Hippocampal formation (tissue), 2 donors: ENCODE measurements around the gene C1orf216.
A peak's percentile ranks its signal among the peaks of the same experiment; 100 is the strongest.
"Not testable (repeated sequence)": the region's sequence is repeated elsewhere in the genome, so short reads cannot be mapped to it uniquely, and the experiment has no call there.

Experiments used
- DNase-seq, 2 donors: peaks; one replicate each; lab custom pipeline; 2025; lab: John Stamatoyannopoulos, UW

The C1orf216 gene

GRCh38 chr1:35718492-35719336 is at the start of gene C1orf216:
Gene C1orf216, minus strand, starts transcription at chr1:35718884. Its CDS starts 2,563 bp downstream, at chr1:35716321.
- DNase-seq: peak; percentile 64 to 66

- DNase-seq: no peak
Observed at GRCh38 chr1:35764283-35764682, 45.6 kb upstream of the C1orf216 start.

- no peak for DNase-seq
Observed at GRCh38 chr1:35763201-35763600, 44.5 kb upstream of the C1orf216 start.

- DNase-seq: no peak
Observed at GRCh38 chr1:35762141-35762540, 43.5 kb upstream of the C1orf216 start.

- DNase-seq: no peak
Observed at GRCh38 chr1:35756064-35756463, 37.4 kb upstream of the C1orf216 start.

- DNase-seq: no peak
Observed at GRCh38 chr1:35753626-35754260, 35.1 kb upstream of the C1orf216 start.

GRCh38 chr1:35748326-35748725 is 29.6 kb upstream of the C1orf216 start:
- DNase-seq: peak in 1 of 2 donors; percentile 24

- no peak for DNase-seq
Observed at GRCh38 chr1:35745124-35745730, 26.5 kb upstream of the C1orf216 start.

GRCh38 chr1:35737120-35737519 is 18.4 kb upstream of the C1orf216 start:
- no peak for DNase-seq

GRCh38 chr1:35727434-35728040 is 8.9 kb upstream of the C1orf216 start:
- no peak for DNase-seq

GRCh38 chr1:35726450-35727433 is 8.1 kb upstream of the C1orf216 start:
- peak; percentile 61 to 63 for DNase-seq

- DNase-seq: peak; percentile 62 to 66
Observed at GRCh38 chr1:35725596-35725995, 6.9 kb upstream of the C1orf216 start.

GRCh38 chr1:35717911-35718476 is 690 bp downstream of the C1orf216 start:
- DNase-seq: peak; percentile 32 to 44

GRCh38 chr1:35715568-35716002 is 3.1 kb downstream of the C1orf216 start:
- peak; percentile 62 to 71 for DNase-seq

GRCh38 chr1:35714921-35715567 is 3.6 kb downstream of the C1orf216 start:
- DNase-seq: no peak

- DNase-seq: not testable (repeated sequence)
Observed at GRCh38 chr1:35711098-35711497, 7.6 kb downstream of the C1orf216 start.

GRCh38 chr1:35708952-35709351 is 9.7 kb downstream of the C1orf216 start:
- no peak for DNase-seq

GRCh38 chr1:35708441-35708921 is 10.2 kb downstream of the C1orf216 start:
- DNase-seq: no peak

GRCh38 chr1:35707601-35708440 is 10.9 kb downstream of the C1orf216 start:
- DNase-seq: no peak
